GM18907 (cell line): Measurements from ENCODE around the gene CPPED1.
"Not testable (repeated sequence)": the region's sequence is repeated elsewhere in the genome, so short reads cannot be mapped to it uniquely, and the experiment has no call there.

Source experiments
- ATAC-seq: cut with Tn5 transposase; IDR thresholded peaks from one replicate; pipeline ENCODE4 v1.9.1; 2021; ENCODE audit warnings: mild to moderate bottlenecking, moderate library complexity; ENCODE audit not compliant: unreplicated experiment

The CPPED1 gene

DNA sequence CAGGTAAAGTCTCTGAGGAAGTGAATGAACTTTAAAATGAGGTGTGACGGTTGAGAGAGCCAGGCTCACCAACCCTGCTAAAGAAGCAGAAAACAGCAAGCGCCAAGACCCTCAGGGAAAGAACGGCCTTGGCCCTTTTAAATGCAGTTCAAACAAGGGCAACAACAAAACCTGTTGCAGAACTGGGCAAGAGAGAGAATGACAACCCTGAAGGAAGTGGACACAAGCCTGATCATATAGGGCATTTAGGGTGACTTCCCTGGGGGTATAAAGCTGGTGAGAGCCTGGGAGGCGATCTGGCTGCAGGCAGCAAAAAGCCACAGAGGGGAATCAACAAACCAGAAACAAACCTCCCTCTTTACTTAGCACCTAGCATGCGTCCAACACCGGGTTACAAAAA is 1.0 kb downstream of the CPPED1 start:
- ATAC-seq = no peak

DNA sequence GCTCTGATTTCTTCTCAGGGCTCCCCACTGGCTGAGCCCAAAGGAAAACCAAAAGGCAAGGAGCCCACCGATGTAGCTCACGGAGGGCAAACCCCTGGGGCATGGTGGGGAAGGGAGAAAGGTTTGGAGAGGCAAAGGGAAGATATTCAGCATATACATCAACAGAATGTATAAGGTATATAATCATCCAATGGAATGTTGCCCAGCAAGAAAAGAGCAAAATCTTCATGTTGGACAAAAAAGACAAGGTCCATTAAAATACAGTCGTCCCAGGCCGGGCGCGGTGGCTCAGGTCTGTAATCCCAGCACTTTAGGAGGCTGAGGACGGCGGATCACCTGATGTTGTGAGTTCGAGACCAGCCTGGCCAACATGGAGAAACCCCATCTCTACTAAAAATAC is 1.6 kb downstream of the CPPED1 start:
- no peak for ATAC-seq

DNA sequence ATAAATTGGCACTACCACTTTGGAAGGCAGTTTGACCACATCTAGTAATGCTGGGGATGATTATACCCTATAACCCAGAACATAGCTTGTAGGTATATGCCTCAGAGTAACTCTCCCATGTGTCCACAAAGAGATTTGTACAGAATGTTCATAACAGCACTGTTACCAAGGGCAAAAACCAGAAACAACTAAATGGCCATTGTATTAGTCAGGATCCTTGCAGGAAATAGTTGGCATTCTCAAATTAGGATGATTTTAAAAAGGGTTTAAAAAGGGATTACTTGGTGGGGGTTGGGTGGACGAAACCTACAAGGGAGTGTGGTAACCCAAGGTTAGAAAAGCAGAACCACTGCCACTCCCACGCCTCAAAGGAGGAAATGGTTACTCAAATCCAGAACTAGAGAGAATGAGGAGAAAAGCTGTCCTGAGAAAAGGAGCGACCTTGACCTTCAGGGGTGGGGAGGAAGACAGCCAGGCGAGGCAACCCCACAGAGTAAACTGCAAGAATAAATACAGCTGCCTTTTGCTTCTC is 2.1 kb downstream of the CPPED1 start:
- ATAC-seq = no peak

DNA sequence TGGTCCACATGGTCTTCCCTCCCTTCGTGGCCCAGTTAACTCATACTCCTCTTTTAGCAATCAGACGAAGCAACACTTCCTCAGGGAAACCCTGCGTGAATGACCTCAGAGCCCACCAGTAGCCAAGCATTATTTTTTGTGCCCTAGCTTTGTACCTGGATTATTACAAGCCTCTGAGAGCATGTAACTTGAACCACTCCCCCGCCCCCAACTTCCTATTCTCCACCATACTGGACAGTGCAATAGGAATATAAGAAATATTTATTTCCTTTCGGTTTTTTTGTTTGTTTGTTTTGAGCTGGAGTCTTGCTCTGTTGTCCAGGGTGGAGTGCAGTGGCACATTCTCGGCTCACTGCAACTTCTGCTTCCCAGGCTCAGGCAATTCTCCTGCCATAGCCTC is 2.9 kb downstream of the CPPED1 start:
- no peak for ATAC-seq

DNA sequence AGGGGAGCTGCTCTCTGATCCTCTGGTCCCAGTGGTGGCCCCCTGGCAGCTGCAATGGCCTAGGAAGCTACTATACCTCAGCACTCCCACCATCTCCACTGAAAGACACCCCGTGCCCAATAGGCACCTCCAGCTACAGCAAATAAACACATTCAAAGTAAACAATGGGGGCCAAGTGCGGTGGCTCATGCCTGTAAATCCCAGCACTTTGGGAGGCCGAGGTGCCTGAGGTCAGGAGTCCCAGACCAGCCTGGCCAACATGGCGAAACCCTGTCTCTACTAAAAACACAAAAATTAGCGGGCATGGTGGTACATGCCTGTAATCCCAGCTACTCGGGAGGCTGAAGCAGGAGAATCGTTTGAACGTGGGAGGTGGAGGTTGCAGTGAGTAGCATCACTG is 3.7 kb downstream of the CPPED1 start:
- ATAC-seq = not testable (repeated sequence)

DNA sequence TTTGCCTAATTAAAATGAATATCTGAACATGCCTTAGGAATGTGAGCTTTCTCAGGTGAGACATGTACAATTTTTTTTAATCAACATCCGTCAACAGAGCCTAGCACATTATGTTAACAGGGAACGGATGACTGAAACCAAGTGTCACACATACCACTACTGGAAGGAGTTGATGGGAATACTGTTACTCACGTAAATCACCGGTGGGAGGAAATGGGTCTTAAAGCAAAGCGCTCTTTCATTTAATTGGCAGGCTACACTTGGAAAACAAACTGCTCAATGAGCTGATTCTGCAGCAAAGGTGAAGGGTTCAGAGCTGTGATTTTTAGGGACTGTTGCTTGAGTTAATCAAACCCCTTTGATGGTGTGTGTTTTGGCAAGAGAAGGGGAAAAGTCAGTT is 4.8 kb downstream of the CPPED1 start:
- no peak for ATAC-seq

DNA sequence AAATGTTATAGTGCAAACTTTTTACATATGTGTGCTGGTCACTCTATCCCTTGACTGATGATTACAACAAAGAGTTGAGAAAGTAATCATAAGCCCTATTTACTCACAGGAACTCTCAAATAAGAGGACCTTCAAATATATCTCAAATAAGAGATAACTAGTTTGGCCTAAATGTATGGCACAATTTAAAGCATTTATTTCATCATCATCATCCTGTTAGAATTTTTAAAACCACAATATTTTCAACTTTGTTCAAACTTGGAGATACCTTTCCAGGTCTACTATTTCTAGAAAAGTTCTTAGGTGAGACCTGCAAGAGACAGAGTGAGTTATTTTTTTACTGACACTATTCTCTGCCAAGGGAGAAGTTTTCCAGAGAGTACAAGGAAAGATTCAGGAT is 5.5 kb downstream of the CPPED1 start:
- ATAC-seq = no peak

DNA sequence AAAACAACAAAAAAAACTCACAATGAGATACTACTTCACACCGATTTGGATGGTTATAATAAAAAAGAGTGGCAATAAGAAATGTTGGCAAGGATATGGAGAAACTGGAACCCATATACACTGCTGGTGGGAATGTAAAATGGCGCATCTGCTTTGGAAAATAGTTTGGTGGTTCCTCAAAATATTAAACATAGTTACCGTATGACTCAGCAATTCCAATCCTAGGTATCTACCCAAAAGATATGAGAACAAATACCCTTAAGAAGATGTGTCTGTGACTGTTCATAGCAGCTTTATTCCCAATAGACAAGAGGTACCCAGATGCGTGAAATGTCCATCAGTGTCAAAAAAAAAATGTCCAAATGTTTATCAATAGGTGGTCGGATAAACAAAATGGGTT is 7.2 kb downstream of the CPPED1 start:
- no peak for ATAC-seq

DNA sequence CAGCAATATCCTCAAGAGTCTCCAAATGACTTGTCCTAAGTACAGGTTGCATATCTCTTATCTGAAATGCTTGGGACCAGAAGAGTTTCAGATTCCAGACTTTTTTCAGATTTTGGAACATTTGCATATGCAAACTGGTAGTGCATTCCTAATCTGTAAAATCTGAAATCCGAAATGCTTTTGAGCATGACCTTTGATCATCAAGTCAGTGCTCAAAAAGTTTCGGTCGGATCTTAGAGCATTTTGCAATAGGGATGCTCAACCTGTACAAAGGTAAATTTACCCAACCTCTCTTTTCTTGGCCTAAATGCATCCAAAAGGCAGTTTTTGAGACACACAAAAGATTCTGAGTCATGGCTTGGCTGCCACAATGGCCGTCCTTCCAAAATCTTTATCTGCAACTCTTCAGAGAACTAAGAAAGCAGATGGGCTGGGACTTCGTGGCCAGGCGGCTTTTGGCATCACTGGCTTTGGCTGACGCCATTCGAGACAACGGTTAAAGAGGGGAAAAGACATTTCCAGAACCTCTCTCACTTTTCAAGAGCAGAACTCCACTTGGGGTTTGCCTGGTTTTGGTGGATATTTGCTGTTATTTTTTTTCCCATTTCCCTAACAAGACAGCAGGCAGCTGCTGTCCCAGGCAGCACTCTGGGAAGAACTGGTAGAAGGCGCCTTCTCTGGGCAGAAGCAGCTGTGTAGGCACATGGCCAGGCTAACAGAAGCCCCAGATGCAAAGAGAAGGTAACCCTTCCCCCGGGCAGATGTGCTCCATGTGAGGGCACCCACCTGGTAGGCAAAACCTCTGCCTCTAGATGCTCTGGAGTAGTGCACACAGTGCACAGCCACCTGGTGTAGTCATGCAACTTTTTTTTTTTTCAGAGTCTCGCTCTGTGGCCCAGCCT is 8.9 kb downstream of the CPPED1 start:
- no peak for ATAC-seq

DNA sequence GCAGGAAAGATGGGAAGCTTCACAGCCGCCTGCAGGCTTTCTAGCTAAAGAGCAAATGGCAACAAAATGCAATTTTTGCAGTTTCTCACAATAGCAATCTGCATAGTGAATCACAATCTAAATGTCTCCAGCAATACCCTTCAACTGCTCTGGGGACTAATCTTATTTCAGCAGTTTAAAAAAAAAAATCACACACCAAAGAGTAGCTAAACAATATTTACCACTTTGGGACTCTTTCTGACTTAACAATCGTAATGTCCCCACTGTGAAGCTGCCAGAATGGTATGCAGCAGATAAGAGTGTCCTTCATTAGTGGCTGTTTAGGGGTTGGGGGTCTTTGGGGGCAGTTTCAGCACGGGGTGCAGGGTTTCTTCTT is 9.8 kb downstream of the CPPED1 start:
- no peak for ATAC-seq

DNA sequence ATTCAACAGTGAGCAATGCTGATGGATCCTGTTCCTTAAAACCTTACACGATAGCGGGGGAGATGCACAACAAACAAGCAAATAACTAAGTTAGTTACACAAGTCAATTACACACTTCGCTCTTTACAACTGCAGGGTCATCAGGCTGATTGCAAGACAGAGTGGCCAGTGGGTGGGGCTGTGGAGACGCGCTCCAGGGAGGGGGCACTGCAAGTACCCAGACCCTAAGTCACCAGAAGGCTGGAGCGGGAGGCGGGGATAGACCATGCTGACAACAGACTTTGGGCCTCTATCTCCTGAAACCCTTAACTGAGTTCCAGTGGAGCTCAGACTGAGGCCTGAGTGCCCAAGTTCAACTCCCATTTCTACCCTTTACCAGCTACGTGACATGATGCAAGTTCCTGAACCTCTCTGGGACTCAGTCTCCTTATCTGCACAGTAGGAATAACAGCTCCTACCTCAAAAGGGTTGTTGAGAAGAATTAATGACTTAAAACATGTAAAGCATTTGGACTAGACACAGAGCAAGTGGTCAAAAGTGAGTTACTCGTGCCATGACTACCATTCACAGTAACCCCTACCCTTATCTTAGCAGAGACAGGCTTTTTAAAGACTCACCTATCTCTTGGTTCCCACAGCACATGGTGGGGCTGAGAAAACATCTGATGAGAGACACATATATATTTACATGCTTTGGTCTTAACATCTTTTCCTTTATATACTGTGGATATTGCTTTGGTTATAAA is 10.4 kb downstream of the CPPED1 start:
- no peak for ATAC-seq

DNA sequence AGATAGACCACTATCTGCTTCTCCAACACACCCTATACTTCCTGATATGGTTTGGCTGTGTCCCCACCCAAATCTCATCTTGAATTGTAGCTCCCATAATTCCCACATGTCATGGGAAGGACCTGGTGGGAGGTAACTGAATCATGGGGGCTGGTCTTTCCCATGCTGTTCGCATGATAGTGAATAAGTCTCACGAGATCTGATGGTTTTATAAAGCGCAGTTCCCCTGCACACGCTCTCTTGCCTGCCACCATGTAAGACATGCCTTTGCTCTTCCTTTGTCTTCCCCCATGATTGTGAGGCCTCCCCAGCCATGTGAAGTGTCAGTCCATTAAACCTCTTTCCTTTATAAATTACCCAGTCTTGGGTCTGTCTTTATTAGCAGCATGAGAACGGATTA is 11.2 kb downstream of the CPPED1 start:
- not testable (repeated sequence) for ATAC-seq

DNA sequence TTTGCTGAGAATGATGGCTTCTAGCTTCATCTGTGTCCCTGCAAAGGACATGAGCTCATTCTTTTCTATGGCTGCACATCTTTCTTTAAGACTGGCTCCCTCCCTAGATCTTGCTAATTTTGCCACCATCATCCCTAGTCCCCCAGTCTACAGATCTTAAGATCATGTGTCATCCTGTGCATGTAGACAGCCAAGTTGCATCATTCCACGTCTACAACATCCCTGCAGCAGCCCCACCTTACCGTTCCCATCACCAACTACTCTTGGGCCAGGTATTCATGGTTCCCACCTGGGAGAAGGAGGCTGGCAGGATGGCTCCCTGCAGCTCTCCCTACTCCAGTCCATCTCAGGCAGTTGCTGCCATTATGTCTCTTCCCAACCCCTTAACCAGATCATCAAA is 12.3 kb downstream of the CPPED1 start:
- no peak for ATAC-seq

DNA sequence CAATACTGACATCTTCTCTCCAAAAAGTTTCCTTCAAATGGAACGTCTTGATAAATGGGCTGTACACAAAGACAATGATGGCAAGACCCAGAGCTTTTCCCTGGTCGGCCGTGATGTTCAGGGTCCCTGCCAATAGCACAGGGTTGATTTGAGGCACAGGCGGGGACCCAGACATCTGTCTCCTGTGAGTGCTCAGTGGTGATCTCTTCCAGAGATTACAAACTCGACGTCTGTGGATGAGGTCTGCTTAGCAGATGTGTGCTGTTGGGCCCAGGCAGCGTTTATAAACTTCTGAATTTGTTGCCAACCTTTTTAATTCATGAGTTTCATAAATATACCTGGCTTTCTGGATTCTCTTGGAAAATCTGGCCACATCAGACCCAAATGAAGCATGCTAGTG is 14.9 kb downstream of the CPPED1 start:
- no peak for ATAC-seq

DNA sequence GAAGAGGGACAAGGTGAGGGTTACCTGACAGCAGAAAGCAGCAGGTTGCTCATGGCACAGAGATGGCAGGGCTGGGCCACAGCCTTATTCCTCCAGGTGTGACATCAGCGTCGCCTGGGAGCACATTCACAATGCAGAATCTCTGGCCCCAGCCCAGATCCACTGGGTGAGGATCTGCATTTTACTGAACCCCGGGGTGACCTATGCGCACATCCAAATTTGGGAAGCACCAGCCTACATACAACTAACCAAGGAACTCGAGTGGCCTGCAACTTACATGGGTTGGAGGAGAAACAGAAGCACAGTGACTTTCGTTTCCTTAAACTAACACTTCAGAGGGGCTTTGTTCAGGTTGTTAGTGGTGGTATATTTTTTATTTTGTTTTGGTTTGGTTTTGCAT is 17.6 kb downstream of the CPPED1 start:
- ATAC-seq = no peak

DNA sequence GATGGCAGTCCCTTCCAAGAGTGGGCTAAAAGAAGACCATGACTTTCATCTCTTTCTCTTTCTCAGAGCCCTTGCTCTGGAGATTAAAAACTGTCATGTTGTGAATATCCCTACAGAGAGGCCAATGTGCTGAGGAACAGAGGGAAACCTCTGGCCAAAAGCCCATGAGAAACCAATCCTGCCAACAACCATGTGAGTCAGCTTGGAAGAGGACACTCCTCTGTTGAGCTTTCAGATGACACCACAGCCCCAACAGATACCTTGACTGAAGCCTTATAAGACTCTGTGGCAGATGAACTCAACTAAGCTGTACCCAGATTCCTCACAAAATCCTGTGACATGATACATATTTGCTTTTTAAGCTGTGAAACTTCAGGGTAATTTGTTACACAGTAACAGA is 19.6 kb downstream of the CPPED1 start:
- ATAC-seq = no peak

DNA sequence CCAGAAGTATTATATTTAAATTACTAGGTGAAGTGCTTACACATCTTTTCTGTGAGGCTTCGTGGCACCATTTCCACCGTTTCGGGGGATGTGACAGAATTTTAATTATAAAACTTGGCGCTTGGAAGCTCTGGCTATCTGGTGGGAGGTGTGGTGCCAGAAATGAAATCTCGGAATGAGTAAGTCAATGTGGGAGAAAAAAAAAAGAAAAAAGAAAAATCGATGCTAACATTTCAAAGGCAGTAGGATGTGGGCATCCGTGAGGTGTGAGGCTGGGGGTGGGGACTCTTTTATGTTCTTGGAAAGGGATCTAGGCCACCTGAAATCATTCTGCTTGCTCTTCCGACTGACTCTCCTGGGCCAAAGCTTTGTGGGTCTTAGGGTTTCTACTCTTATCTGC is 21.9 kb downstream of the CPPED1 start:
- ATAC-seq = no peak

DNA sequence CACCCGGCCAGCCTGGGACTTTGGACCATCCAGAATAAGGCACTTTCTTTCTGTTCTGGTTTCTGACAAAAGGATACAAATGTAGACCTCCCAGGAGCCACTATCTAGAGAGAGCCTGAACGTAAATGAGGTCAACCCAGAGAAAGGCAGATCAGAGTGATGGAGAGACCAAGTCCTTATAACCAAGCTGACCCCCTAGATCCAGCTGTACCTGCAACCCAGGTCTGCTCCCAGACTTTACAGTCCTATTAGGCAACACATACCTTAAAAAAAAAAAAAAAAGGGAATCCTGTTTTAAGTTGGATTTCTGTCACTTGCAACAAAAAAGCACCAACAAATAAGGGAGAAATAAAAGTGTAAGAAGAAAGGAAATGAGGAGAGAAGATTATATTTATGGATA is 23.2 kb downstream of the CPPED1 start:
- no peak for ATAC-seq

DNA sequence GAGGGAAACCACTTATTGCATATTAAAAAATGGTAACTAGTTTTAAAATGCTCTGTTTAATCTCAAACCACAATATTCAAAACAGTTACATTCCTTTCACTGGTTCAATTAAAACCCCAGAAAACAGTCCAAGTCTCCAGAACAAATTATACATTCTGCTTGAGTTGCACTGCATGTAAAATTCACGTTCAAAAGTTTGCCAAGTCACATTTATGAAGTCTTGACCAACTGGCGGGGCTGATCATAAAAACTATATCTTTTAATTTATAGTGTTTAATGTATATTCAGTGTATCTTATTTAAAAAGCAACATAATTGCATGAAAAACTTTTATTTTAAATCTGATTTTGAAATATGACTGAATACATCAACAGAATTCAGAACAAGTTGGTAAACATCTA is 25.0 kb downstream of the CPPED1 start:
- no peak for ATAC-seq

DNA sequence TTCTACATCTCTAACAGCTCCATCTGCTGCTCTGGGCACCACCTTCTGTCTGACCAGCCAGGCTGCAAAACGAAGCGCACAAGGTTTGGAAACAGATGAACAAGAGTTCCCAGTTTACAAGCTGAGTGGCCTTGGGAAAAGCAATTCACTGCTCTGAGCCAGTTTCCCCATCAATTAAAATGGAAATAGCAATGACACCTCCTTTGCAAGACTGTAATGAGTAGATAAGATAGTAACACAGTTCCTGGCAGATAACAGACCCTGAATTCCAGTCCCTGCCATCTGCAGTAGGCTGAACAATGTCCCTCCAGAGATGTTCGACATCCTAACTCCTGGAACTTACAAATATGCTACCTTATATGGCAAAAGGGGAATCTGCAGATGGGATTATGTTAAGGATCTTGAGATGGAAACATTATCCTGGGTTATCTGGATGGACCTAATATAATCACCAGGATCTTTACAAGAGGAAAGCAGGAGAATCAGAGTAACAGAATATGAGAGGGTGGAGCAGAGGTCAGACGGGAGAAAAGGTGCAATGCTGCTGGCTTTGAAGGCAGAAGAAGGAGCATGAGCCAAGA is 27.9 kb downstream of the CPPED1 start:
- no peak for ATAC-seq

DNA sequence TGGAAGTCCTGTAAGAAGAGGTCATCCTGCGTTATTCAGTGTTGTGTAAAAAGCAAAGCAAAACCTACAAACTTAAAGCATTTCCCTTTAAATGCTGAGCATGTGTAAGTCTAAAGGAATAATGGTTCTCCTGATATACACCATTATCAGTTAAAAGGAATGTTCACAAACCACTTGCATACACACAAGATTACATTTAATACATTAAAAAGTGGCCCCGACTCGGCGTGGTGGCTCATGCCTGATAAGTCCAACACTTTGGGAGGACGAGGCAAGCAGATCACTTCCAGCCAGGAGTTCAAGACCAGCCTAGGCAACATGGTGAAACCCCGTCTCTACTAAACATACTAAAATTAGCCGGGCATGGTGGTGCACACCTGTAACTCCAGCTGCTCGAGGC is 30.5 kb downstream of the CPPED1 start:
- ATAC-seq = no peak

DNA sequence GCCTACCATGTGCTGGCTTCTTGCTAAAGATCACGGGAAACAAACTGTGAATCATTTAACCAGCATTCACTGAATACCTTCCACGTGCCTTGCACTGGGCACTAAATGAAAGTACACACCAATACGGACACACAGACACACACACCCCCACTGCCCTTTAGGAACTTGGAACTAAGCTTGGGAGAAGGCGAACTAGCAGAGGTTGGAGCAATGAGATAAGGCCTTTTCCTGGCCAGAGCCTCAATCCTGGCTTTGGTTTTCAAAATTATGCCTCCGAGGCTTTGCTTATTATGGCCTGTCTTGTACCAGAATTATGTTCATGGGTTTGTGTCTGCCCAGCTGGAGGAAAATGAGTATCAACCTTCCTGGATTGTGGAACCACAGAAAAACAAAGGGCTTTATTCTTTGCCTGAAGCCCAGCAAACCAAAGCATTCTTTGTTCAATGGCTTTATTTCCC is 32.3 kb downstream of the CPPED1 start:
- ATAC-seq = no peak
